HG03108 (cell line): ENCODE measurements around the gene PRRT1B.

Experiments used
- ATAC-seq: cut with Tn5 transposase; IDR thresholded peaks from one replicate; pipeline ENCODE4 v1.9.1; 2021; ENCODE audit warnings: moderate library complexity; ENCODE audit not compliant: unreplicated experiment

Gene PRRT1B

GRCh38 chr9:131578731-131579504 lies 33.6 kb downstream of the PRRT1B start:
- ATAC-seq: peak; percentile 61

GRCh38 chr9:131579789-131580211 lies 34.5 kb downstream of the PRRT1B start:
- ATAC-seq: no peak

GRCh38 chr9:131580358-131580757 lies 35.0 kb downstream of the PRRT1B start:
- ATAC-seq: no peak

GRCh38 chr9:131582056-131582455 lies 36.7 kb downstream of the PRRT1B start:
- no peak for ATAC-seq

GRCh38 chr9:131582466-131583336 lies 37.4 kb downstream of the PRRT1B start:
- ATAC-seq: no peak

GRCh38 chr9:131583337-131583645 lies 38.0 kb downstream of the PRRT1B start:
- no peak for ATAC-seq

- no peak for ATAC-seq
These were observed 38.7 kb downstream of the PRRT1B start for GRCh38 chr9:131583836-131584555.

GRCh38 chr9:131584858-131585257 lies 39.5 kb downstream of the PRRT1B start:
- no peak for ATAC-seq

- no peak for ATAC-seq
These were observed 40.1 kb downstream of the PRRT1B start for GRCh38 chr9:131585375-131585774.

GRCh38 chr9:131587331-131587730 lies 42.0 kb downstream of the PRRT1B start:
- ATAC-seq: no peak

- ATAC-seq: no peak
These were observed 42.6 kb downstream of the PRRT1B start for GRCh38 chr9:131587906-131588305.

- no peak for ATAC-seq
These were observed 43.1 kb downstream of the PRRT1B start for GRCh38 chr9:131588396-131588795.

GRCh38 chr9:131589124-131589711 lies 43.9 kb downstream of the PRRT1B start:
- ATAC-seq: no peak

- ATAC-seq: no peak
These were observed 44.7 kb downstream of the PRRT1B start for GRCh38 chr9:131589993-131590392.

GRCh38 chr9:131590449-131590848 lies 45.1 kb downstream of the PRRT1B start:
- no peak for ATAC-seq

- ATAC-seq: no peak
These were observed 45.9 kb downstream of the PRRT1B start for GRCh38 chr9:131590907-131591844.

GRCh38 chr9:131591845-131592208 lies 46.5 kb downstream of the PRRT1B start:
- no peak for ATAC-seq

- no peak for ATAC-seq
These were observed 47.9 kb downstream of the PRRT1B start for GRCh38 chr9:131593091-131593820.

GRCh38 chr9:131593936-131594665 lies 48.8 kb downstream of the PRRT1B start:
- no peak for ATAC-seq
